ENCODE results near the gene CIITA.
A peak's percentile ranks its signal among the peaks of the same experiment; 100 is the strongest.

CIITA gene

DNA sequence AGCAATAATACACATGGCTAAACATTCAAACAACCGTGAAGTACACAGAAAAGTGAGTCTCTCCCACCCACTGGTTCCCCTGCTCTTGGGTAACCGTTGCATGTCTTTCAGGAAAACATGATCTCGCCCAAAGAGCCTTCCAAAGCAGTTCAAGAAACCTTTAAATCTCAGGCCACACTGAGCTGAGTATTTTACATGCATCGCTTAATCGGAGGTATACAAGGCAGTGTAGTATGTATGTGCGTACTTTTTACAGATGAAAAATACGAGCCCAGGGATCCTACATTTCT lies 66.0 kb downstream of the CIITA start:
- TF ChIP-seq, protein P1, sequence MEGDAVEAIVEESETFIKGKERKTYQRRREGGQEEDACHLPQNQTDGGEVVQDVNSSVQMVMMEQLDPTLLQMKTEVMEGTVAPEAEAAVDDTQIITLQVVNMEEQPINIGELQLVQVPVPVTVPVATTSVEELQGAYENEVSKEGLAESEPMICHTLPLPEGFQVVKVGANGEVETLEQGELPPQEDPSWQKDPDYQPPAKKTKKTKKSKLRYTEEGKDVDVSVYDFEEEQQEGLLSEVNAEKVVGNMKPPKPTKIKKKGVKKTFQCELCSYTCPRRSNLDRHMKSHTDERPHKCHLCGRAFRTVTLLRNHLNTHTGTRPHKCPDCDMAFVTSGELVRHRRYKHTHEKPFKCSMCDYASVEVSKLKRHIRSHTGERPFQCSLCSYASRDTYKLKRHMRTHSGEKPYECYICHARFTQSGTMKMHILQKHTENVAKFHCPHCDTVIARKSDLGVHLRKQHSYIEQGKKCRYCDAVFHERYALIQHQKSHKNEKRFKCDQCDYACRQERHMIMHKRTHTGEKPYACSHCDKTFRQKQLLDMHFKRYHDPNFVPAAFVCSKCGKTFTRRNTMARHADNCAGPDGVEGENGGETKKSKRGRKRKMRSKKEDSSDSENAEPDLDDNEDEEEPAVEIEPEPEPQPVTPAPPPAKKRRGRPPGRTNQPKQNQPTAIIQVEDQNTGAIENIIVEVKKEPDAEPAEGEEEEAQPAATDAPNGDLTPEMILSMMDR (IDR thresholded peaks at IDR 0.05; ENCODE audit: insufficient read depth, low read length, poor library complexity, severe bottlenecking): no peak
- peak overlapping the region; percentile 67 for H3K4me3 ChIP-seq (ENCODE audit: insufficient read depth, low read length, poor library complexity, severe bottlenecking)

DNA sequence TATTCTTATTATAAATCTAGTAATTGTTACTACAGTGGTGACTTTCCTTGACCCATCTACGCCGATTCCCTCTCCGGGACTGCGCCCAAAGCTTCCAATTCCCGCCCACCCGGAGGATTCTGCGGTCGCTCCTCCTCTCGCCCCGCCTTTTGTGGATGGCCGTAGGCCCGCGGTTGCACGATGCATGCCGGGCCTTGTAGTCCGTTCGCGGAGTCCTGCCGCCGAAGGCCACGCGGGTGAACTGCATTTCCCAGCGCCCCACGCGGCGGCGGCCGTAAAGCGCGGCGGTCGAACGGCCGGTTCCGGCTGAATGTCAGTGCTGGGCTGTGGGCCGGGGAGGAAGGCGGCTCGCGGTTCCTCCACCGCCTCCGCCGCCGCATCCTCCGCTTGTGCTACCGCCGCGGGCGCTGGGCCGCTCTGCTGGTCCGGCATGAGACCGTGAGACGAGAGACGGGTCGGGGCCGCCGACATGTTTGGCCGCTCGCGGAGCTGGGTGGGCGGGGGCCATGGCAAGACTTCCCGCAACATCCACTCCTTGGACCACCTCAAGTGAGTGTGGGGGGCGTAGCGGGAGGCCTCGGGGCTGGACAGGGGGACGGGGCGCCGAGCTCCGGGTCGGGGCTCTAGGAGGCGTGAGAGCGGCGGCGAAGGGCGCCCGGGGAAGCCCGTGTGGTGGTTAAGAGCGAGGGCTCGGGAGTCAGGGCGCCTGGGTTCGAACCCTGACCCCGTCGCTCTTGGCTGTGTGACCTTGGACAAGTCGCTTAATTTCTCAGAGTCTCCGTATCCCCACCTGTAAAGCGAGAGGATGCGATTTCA lies 67.5 kb downstream of the CIITA start, which contains the start of gene CLEC16A:
Gene CLEC16A, plus strand, starts transcription at position 316 of the 816 bp plus-strand sequence. Its CDS starts 154 bp downstream, at position 470.
- Histone ChIP-seq H3K27me3 (ENCODE audit: low read length) (no peaks in the 10 kb centered on the region), H3K36me3 (ENCODE audit: low read length) (no peaks in the 10 kb centered on the region), H3K4me2 (ENCODE audit: low read depth, low read length, poor library complexity, severe bottlenecking) (peak within 1 kb of the TSS; percentile 83), H3K9ac (ENCODE audit: low read length) (peak within 1 kb of the TSS; percentile 75), H4K20me1 (ENCODE audit: low read depth, low read length) (peaks cover 8% of the 10 kb centered on the region; the same call in 1 of the 2 replicates), H3K4me3 (ENCODE audit: insufficient read depth, low read length, poor library complexity, severe bottlenecking) (peak within 1 kb of the TSS; percentile 94), H2AFZ (ENCODE audit: low read depth, low read length, severe bottlenecking) (peak within 1 kb of the TSS; percentile 4), H3K27ac (ENCODE audit: low read depth, low read length) (no peak within 1 kb of the TSS), H3K9me2 (replicated peaks; ENCODE audit: insufficient read depth, low read length) (no peaks in the 10 kb centered on the region), H3K79me2 (ENCODE audit: insufficient read depth, low read length) (peaks cover 10% of the 10 kb centered on the region; the same call in 1 of the 2 replicates), H3K9me3 (ENCODE audit: insufficient read depth, low read length) (no peaks in the 10 kb centered on the region), H3F3A (ENCODE audit: insufficient read depth) (peaks cover 12% of the 10 kb centered on the region; the same call in 1 of the 2 replicates)
- TF ChIP-seq, protein P1 (IDR thresholded peaks at IDR 0.05; ENCODE audit: insufficient read depth, low read length, poor library complexity, severe bottlenecking): no peak
- TF ChIP-seq EZH2phosphoT487 (conservative IDR thresholded peaks at IDR 0.05; ENCODE audit: low read length): no peak

More for the DNA sequence above, 66.0 kb downstream of the CIITA start:
- Histone ChIP-seq H3K9me3 (ENCODE audit: insufficient read depth, low read length) (no peaks in the 10 kb centered on the region), H3K27me3 (ENCODE audit: low read length) (no peaks in the 10 kb centered on the region), H2AFZ (ENCODE audit: low read depth, low read length, severe bottlenecking) (peak overlapping the region; percentile 99), H3K9ac (ENCODE audit: low read length) (0 out of 2 replicates have a peak overlapping the region, but pooled peaks have one; percentile 69), H3K36me3 (ENCODE audit: low read length) (no peaks in the 10 kb centered on the region), H4K20me1 (ENCODE audit: low read depth, low read length) (peaks cover 8% of the 10 kb centered on the region; the same call in 1 of the 2 replicates), H3K27ac (ENCODE audit: low read depth, low read length) (no peak overlapping the region), H3K9me2 (replicated peaks; ENCODE audit: insufficient read depth, low read length) (no peaks in the 10 kb centered on the region), H3K79me2 (ENCODE audit: insufficient read depth, low read length) (peaks cover 10% of the 10 kb centered on the region; the same call in 1 of the 2 replicates), H3K4me2 (ENCODE audit: low read depth, low read length, poor library complexity, severe bottlenecking) (peak overlapping the region; percentile 87), H3F3A (ENCODE audit: insufficient read depth) (peaks cover 12% of the 10 kb centered on the region; the same call in 1 of the 2 replicates)

DNA sequence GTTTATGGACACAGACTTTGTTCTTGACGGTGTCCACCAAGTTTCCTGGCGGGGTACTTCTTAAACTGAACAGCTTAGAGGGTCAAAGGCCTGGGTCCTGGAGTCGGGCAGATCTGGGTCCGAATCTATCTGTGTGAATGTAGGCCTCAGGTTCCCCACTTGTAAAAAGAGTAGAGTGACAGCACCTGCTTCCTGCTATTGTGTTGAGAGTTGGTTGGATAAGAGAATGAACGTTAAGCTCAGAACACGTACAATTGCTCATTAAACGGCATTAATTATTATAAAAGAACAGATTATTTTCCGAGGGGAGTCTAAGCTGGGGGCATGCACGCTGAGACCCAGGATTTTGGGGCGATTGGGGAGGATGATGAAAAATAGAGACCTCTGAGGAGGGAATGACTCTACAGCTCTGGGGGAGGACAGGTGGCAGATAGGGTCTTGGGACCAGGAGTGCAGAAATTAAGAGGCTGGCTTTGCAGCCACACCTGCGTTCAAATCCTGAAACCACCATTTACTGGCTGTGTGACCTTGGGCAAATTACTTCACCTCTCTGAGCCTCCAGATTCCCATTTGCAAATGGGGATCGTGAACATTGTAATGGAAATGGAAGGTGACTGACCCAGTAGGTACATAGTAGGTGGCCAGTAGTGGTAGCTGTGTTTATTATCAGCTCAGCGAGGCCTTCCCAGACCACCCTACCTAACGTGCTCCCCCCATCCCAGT lies 68.2 kb downstream of the CIITA start:
- H3K4me2 ChIP-seq (ENCODE audit: low read depth, low read length, poor library complexity, severe bottlenecking): peak overlapping the region; percentile 83
- H3K36me3 ChIP-seq (ENCODE audit: low read length): no peaks in the 10 kb centered on the region
- peaks cover 12% of the 10 kb centered on the region; the same call in 1 of the 2 replicates for H3F3A ChIP-seq (ENCODE audit: insufficient read depth)
- H3K79me2 ChIP-seq (ENCODE audit: insufficient read depth, low read length): peaks cover 12% of the 10 kb centered on the region; the same call in 1 of the 2 replicates
- peak overlapping the region; percentile 4 for H2AFZ ChIP-seq (ENCODE audit: low read depth, low read length, severe bottlenecking)
- no peaks in the 10 kb centered on the region for H3K9me2 ChIP-seq (replicated peaks; ENCODE audit: insufficient read depth, low read length)
- TF ChIP-seq, protein P1 (IDR thresholded peaks at IDR 0.05; ENCODE audit: insufficient read depth, low read length, poor library complexity, severe bottlenecking): no peak
- no peak for TF ChIP-seq EZH2phosphoT487 (conservative IDR thresholded peaks at IDR 0.05; ENCODE audit: low read length)
- peak overlapping the region; percentile 94 for H3K4me3 ChIP-seq (ENCODE audit: insufficient read depth, low read length, poor library complexity, severe bottlenecking)
- H3K27ac ChIP-seq (ENCODE audit: low read depth, low read length): no peak overlapping the region
- peak overlapping the region; percentile 75 for H3K9ac ChIP-seq (ENCODE audit: low read length)
- no peaks in the 10 kb centered on the region for H3K9me3 ChIP-seq (ENCODE audit: insufficient read depth, low read length)
- no peaks in the 10 kb centered on the region for H3K27me3 ChIP-seq (ENCODE audit: low read length)
- peaks cover 8% of the 10 kb centered on the region; the same call in 1 of the 2 replicates for H4K20me1 ChIP-seq (ENCODE audit: low read depth, low read length)

All from SU-DHL-6 (cell line).